ENCODE results near the gene EDDM3A. TPM values are rescaled to one million over a fixed set of nuclear protein-coding genes. Genes with fewer than 3 reads are reported as not detected.
"Not testable (repeated sequence)": the region's sequence is repeated elsewhere in the genome, so short reads cannot be mapped to it uniquely, and the experiment has no call there.

Gene EDDM3A
- total and polyA plus RNA-seq, 10 of the 15 experiments (the other 5 are each of a cell fraction or from before 2014, with no cell fraction given), result not detected

DNA sequence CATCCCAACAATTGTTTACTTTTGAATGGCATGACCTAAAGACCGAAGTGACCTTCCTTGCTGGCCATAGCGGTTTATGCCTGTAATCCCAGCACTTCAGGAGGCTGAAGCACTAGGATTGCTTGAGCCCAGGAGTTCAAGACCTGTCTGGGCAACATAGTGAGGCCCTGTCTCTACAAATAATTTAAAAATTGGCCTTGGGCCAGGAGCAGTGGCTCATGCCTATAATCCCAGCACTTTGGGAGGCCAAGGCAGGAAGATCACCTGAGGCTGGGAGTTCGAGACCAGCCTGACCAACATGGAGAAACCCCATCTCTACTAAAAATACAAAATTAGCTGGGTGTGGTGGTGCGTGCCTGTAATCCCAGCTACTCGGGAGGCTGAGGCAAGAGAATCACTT is 13.8 kb downstream of the EDDM3A start:
- in situ Hi-C loops (cut with MboI); DNase-seq (ENCODE audit: low read depth, low spot score); H2AFZ ChIP-seq (ENCODE audit: control insufficient read depth, low read depth, low read length); H3K4me2 ChIP-seq (ENCODE audit: control insufficient read depth, insufficient read depth); POLR2A ChIA-PET; H3K9ac ChIP-seq (ENCODE audit: control insufficient read depth, insufficient read depth, low read length); ATAC-seq; H3K27me3 ChIP-seq (replicated peaks in 1 of 2; ENCODE audit: control insufficient read depth in 2 of 2, insufficient read depth in 2 of 2, low read length in 1 of 2); H3K4me1 ChIP-seq (ENCODE audit: control insufficient read depth, insufficient read depth, low read length); FAIRE-seq; H3K36me3 ChIP-seq (ENCODE audit: control insufficient read depth in 2 of 2, insufficient read depth in 2 of 2, low read length in 1 of 2); BruUV-seq (replicated peaks); H3K9me3 ChIP-seq (replicated peaks; ENCODE audit: control insufficient read depth, insufficient read depth, low read length); H3K27ac ChIP-seq (ENCODE audit: control insufficient read depth, insufficient read depth); H4K20me1 ChIP-seq (ENCODE audit: control insufficient read depth, insufficient read depth); H3K79me2 ChIP-seq (ENCODE audit: control insufficient read depth, insufficient read depth, low read length); H3K4me3 ChIP-seq: not testable (repeated sequence)
- 80% methylated on average over 5 of the region's 5 CpGs for WGBS (ENCODE audit: insufficient coverage, insufficient replicate concordance, low lambda C conversion rate, missing lambda C conversion rate)
- CTCF ChIA-PET, result interaction anchor here (1.5 to 1.9 kb wide), 2 partner anchors 96 to 98 kb away, joined by 4 to 21 read pairs (median 7); no protein-coding TSS in a partner anchor
- intact Hi-C loops (cut with micrococcal nuclease; ENCODE audit: unreplicated experiment), result loop anchor here (5.0 kb wide), 1 partner anchor 62 kb away; no protein-coding TSS in a partner anchor
- RAD21 ChIA-PET (ENCODE audit: unreplicated experiment), result interaction anchor here (1.3 kb wide), 1 partner anchor 63 kb away, joined by 4 read pairs; no protein-coding TSS in a partner anchor
- SMC1A ChIA-PET (ENCODE audit: uncharacterized antibody, unreplicated experiment), result interaction anchor here (0.7 to 3.5 kb wide), 6 partner anchors 7 to 96 kb away, joined by 3 to 15 read pairs (median 4); partner anchors contain the start of gene RNASE6

DNA sequence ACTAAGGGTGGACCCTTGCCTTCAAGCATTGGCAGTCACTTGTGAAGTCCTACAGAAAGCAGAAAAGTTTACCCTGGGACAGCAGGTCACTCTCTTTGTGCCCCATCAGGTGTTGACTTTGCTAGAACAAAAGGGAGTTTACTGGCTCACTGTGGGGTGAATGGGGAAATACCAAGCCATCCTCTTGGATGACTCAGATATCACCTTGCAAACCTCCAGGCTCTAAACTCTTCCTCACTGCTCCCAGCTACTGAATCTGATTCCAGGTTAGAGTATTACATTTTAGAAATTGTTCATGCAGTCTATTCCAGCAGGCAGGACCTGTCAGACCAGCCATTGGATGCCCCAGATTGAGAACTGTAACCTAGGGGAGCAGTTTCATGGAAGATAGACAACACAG is 15.3 kb downstream of the EDDM3A start:
- no TSS peak for BruUV-seq (replicated peaks)
- intact Hi-C loops (cut with micrococcal nuclease; ENCODE audit: unreplicated experiment), result no loop called here
- no peak overlapping the region for H2AFZ ChIP-seq (ENCODE audit: control insufficient read depth, low read depth, low read length)
- H3K9me3 ChIP-seq (replicated peaks; ENCODE audit: control insufficient read depth, insufficient read depth, low read length), result no peaks in the 10 kb centered on the region
- in situ Hi-C loops (cut with MboI), result no loop called here
- DNase-seq (ENCODE audit: low read depth, low spot score), result no peak
- no peaks in the 10 kb centered on the region for H4K20me1 ChIP-seq (ENCODE audit: control insufficient read depth, insufficient read depth)
- H3K79me2 ChIP-seq (ENCODE audit: control insufficient read depth, insufficient read depth, low read length), result no peaks in the 10 kb centered on the region
- ChIA-PET POLR2A (no interaction called here), RAD21 (ENCODE audit: unreplicated experiment) (interaction anchor here (0.7 to 1.7 kb wide), 2 partner anchors 20 to 95 kb away, joined by 3 to 6 read pairs; partner anchors contain the start of gene RNASE6), CTCF (interaction anchor here (0.8 to 1.8 kb wide), 8 partner anchors 38 to 98 kb away, joined by 3 to 7 read pairs (median 4); no protein-coding TSS in a partner anchor), SMC1A (ENCODE audit: uncharacterized antibody, unreplicated experiment) (interaction anchor here (1.2 to 1.9 kb wide), 3 partner anchors 20 to 94 kb away, joined by 4 to 9 read pairs (median 5); partner anchors contain the start of gene RNASE6)
- ATAC-seq, result peak; percentile 75
- no peak overlapping the region for H3K9ac ChIP-seq (ENCODE audit: control insufficient read depth, insufficient read depth, low read length)
- H3K4me1 ChIP-seq (ENCODE audit: control insufficient read depth, insufficient read depth, low read length), result peaks cover 5% of the 10 kb centered on the region; the same call in 1 of the 2 replicates
- no peak overlapping the region for H3K4me3 ChIP-seq
- H3K36me3 ChIP-seq (ENCODE audit: control insufficient read depth in 2 of 2, insufficient read depth in 2 of 2, low read length in 1 of 2), result no peaks in the 10 kb centered on the region
- H3K27ac ChIP-seq (ENCODE audit: control insufficient read depth, insufficient read depth), result no peak overlapping the region
- H3K4me2 ChIP-seq (ENCODE audit: control insufficient read depth, insufficient read depth), result no peak overlapping the region
- no peaks in the 10 kb centered on the region for H3K27me3 ChIP-seq (replicated peaks in 1 of 2; ENCODE audit: control insufficient read depth in 2 of 2, insufficient read depth in 2 of 2, low read length in 1 of 2)
- TF ChIP-seq NRF1 (conservative IDR thresholded peaks at IDR 0.05; ENCODE audit: low read depth, low read length) (no peak), RAD51 (IDR thresholded peaks at IDR 0.05) (no peak), SMC3 (IDR thresholded peaks at IDR 0.05; ENCODE audit: borderline replicate concordance, low read length) (no peak), CHD4 (IDR thresholded peaks at IDR 0.05) (no peak), CREM (IDR thresholded peaks at IDR 0.05; ENCODE audit: low read depth) (no peak), NFYB (IDR thresholded peaks at IDR 0.05; ENCODE audit: insufficient read depth, low read depth, low read length) (no peak), RB1 (IDR thresholded peaks at IDR 0.05; ENCODE audit: borderline replicate concordance) (no peak)
- TF ChIP-seq, protein P1, sequence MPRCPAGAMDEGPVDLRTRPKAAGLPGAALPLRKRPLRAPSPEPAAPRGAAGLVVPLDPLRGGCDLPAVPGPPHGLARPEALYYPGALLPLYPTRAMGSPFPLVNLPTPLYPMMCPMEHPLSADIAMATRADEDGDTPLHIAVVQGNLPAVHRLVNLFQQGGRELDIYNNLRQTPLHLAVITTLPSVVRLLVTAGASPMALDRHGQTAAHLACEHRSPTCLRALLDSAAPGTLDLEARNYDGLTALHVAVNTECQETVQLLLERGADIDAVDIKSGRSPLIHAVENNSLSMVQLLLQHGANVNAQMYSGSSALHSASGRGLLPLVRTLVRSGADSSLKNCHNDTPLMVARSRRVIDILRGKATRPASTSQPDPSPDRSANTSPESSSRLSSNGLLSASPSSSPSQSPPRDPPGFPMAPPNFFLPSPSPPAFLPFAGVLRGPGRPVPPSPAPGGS (IDR thresholded peaks at IDR 0.05; ENCODE audit: borderline replicate concordance, insufficient read depth, low read depth, low read length, poor library complexity, severe bottlenecking), result no peak
- FAIRE-seq, result no peak

Data from GM12878 (cell line).